Activated CD8-positive, alpha-beta T cell treated with anti-CD3 and anti-CD28 coated beads, Interleukin-2, amount 10 ng/mL, durations not matched to agents 7 days and 5 days (primary cell): ENCODE measurements around the gene FRRS1. TPM values are rescaled to one million over a fixed set of nuclear protein-coding genes. Genes with fewer than 3 reads are reported as not detected.
"Not testable (repeated sequence)": the region's sequence is repeated elsewhere in the genome, so short reads cannot be mapped to it uniquely, and the experiment has no call there.

ENCODE experiments used
- ATAC-seq: fragments of 150-1000 bp; cut with Tn5 transposase; one replicate; pipeline ENCODE4 v1.10.0; 2021; ENCODE audit warnings: moderate library complexity
- CTCF ChIA-PET: fragments of 350-600 bp; sonication (Branson Sonifier 250); formaldehyde crosslinking; loops from one replicate; lab custom pipeline; 2021; ENCODE audit warnings: antibody characterized with exemption; lab: Charles Lee
- POLR2A ChIA-PET: fragments of 350-600 bp; sonication (Branson Sonifier 250); formaldehyde crosslinking; loops from one replicate; lab custom pipeline; 2021; ENCODE audit warnings: antibody characterized with exemption; lab: Charles Lee
- DNase-seq: peaks from one replicate; pipeline ENCODE4 v3.0.0-alpha.2; 2020
- H3K27ac Mint-ChIP-seq: one replicate; pipeline ENCODE4 v1.8.0; 2021; ENCODE audit warnings: mild to moderate bottlenecking, mixed read lengths
- H3K27me3 Mint-ChIP-seq: one replicate; pipeline ENCODE4 v1.8.0; 2021; ENCODE audit warnings: low read depth, mixed read lengths
- H3K36me3 Mint-ChIP-seq: one replicate; pipeline ENCODE4 v1.8.0; 2021; ENCODE audit warnings: low read depth, mixed read lengths
- H3K4me1 Mint-ChIP-seq: one replicate; pipeline ENCODE4 v1.8.0; 2021; ENCODE audit warnings: low read depth, mixed read lengths
- H3K4me3 Mint-ChIP-seq: one replicate; pipeline ENCODE4 v1.8.0; 2021; ENCODE audit warnings: mild to moderate bottlenecking, mixed read lengths
- H3K9me3 Mint-ChIP-seq: one replicate; pipeline ENCODE4 v1.8.0; 2022; ENCODE audit warnings: mixed read lengths; ENCODE audit not compliant: insufficient read depth
- total RNA-seq, 2 experiments: library from RNA; stranded (reverse); gene quantifications; one replicate each; pipeline ENCODE4 v1.2.3, GENCODE V29; 2021

The FRRS1 gene
- total RNA-seq: 1 to 10 TPM; 4.7 to 5.0 TPM

GRCh38 chr1:99766378-99766800, at the start of gene FRRS1:
Gene FRRS1 (minus strand): TSS chr1:99766635. CDS start chr1:99748768, 17,867 bp downstream.
- H3K4me1 Mint-ChIP-seq: peaks cover 18% of the 10 kb centered on the region
- POLR2A ChIA-PET: interaction anchor here (0.6 to 1.1 kb wide), 2 partner anchors 30 to 1378 kb away, joined by 3 read pairs; no protein-coding TSS in a partner anchor

GRCh38 chr1:99814373-99814900, 48.0 kb upstream of the FRRS1 start:
- H3K27ac Mint-ChIP-seq: no peak overlapping the region
- ATAC-seq (no peak), DNase-seq (no peak)
- CTCF ChIA-PET: no interaction called here
- no peaks in the 10 kb centered on the region for H3K9me3 Mint-ChIP-seq
- peaks cover 5% of the 10 kb centered on the region for H3K4me1 Mint-ChIP-seq
- peaks cover 14% of the 10 kb centered on the region for H3K27me3 Mint-ChIP-seq
- no peak overlapping the region for H3K4me3 Mint-ChIP-seq
- H3K36me3 Mint-ChIP-seq: no peaks in the 10 kb centered on the region
- POLR2A ChIA-PET: no interaction called here

More at GRCh38 chr1:99766378-99766800, at the start of gene FRRS1:
- DNase-seq (peak; percentile 72), ATAC-seq (peak; percentile 96)
- Mint-ChIP-seq H3K27ac (peak within 1 kb of the TSS; percentile 89), H3K4me3 (peak within 1 kb of the TSS; percentile 86), H3K9me3 (no peaks in the 10 kb centered on the region), H3K36me3 (no peaks in the 10 kb centered on the region), H3K27me3 (peaks cover 18% of the 10 kb centered on the region)
- CTCF ChIA-PET: interaction anchor here (0.9 to 2.2 kb wide), 6 partner anchors 9 to 42 kb away, joined by 3 to 7 read pairs (median 4); no protein-coding TSS in a partner anchor

GRCh38 chr1:99811747-99812146, 45.3 kb upstream of the FRRS1 start:
- no peaks in the 10 kb centered on the region for H3K36me3 Mint-ChIP-seq
- peaks cover 13% of the 10 kb centered on the region for H3K4me1 Mint-ChIP-seq
- no peaks in the 10 kb centered on the region for H3K9me3 Mint-ChIP-seq
- peaks cover 21% of the 10 kb centered on the region for H3K27me3 Mint-ChIP-seq
- H3K4me3 Mint-ChIP-seq: no peak overlapping the region
- CTCF ChIA-PET: interaction anchor here (0.7 to 1.0 kb wide), 2 partner anchors 9 to 224 kb away, joined by 3 read pairs; no protein-coding TSS in a partner anchor
- DNase-seq (no peak), ATAC-seq (no peak)
- no peak overlapping the region for H3K27ac Mint-ChIP-seq
- POLR2A ChIA-PET: no interaction called here

GRCh38 chr1:99811075-99811474, 44.6 kb upstream of the FRRS1 start:
- POLR2A ChIA-PET: no interaction called here
- no peak overlapping the region for H3K27ac Mint-ChIP-seq
- no peak for ATAC-seq

GRCh38 chr1:99808391-99809115, 42.1 kb upstream of the FRRS1 start:
- Mint-ChIP-seq H3K9me3 (no peaks in the 10 kb centered on the region), H3K27me3 (peaks cover 12% of the 10 kb centered on the region), H3K4me1 (peaks cover 13% of the 10 kb centered on the region), H3K4me3 (no peak overlapping the region), H3K27ac (no peak overlapping the region), H3K36me3 (no peaks in the 10 kb centered on the region)
- DNase-seq (peak; percentile 64), ATAC-seq (peak; percentile 91)
- CTCF ChIA-PET: interaction anchor here (0.7 to 1.3 kb wide), 2 partner anchors 43 to 458 kb away, joined by 3 to 4 read pairs; partner anchors contain the start of genes FRRS1 and RTCA
- POLR2A ChIA-PET: no interaction called here

More at GRCh38 chr1:99811075-99811474, 44.6 kb upstream of the FRRS1 start:
- CTCF ChIA-PET: interaction anchor here (1.0 kb wide), 1 partner anchor 9 kb away, joined by 3 read pairs; no protein-coding TSS in a partner anchor
- DNase-seq: no peak
- H3K27me3 Mint-ChIP-seq: peaks cover 17% of the 10 kb centered on the region
- no peak overlapping the region for H3K4me3 Mint-ChIP-seq
- no peaks in the 10 kb centered on the region for H3K36me3 Mint-ChIP-seq
- H3K9me3 Mint-ChIP-seq: no peaks in the 10 kb centered on the region
- H3K4me1 Mint-ChIP-seq: peaks cover 13% of the 10 kb centered on the region

GRCh38 chr1:99806882-99807281, 40.4 kb upstream of the FRRS1 start:
- no peak for ATAC-seq
- H3K36me3 Mint-ChIP-seq: no peaks in the 10 kb centered on the region
- peaks cover 13% of the 10 kb centered on the region for H3K4me1 Mint-ChIP-seq
- H3K27me3 Mint-ChIP-seq: peaks cover 7% of the 10 kb centered on the region
- CTCF ChIA-PET: interaction anchor here (0.6 to 1.4 kb wide), 2 partner anchors 547 to 648 kb away, joined by 3 to 4 read pairs; no protein-coding TSS in a partner anchor
- no peaks in the 10 kb centered on the region for H3K9me3 Mint-ChIP-seq
- H3K4me3 Mint-ChIP-seq: no peak overlapping the region
- POLR2A ChIA-PET: no interaction called here
- DNase-seq: no peak
- H3K27ac Mint-ChIP-seq: no peak overlapping the region

GRCh38 chr1:99801584-99801983, 35.1 kb upstream of the FRRS1 start:
- Mint-ChIP-seq H3K36me3 (no peaks in the 10 kb centered on the region), H3K9me3 (no peaks in the 10 kb centered on the region), H3K27me3 (peaks cover 18% of the 10 kb centered on the region), H3K4me1 (no peaks in the 10 kb centered on the region), H3K27ac (no peak overlapping the region), H3K4me3 (no peak overlapping the region)
- ATAC-seq: no peak
- CTCF ChIA-PET: no interaction called here
- POLR2A ChIA-PET: no interaction called here
- DNase-seq: no peak

- H3K9me3 Mint-ChIP-seq, H3K4me1 Mint-ChIP-seq, ATAC-seq, CTCF ChIA-PET, DNase-seq, H3K4me3 Mint-ChIP-seq, H3K27ac Mint-ChIP-seq, POLR2A ChIA-PET, H3K36me3 Mint-ChIP-seq: not testable (repeated sequence)
- peaks cover 40% of the 10 kb centered on the region for H3K27me3 Mint-ChIP-seq
Measured at GRCh38 chr1:99793861-99794260, 27.4 kb upstream of the FRRS1 start.

- Mint-ChIP-seq H3K27me3 (peaks cover 19% of the 10 kb centered on the region), H3K4me3 (no peak overlapping the region), H3K4me1 (peaks cover 17% of the 10 kb centered on the region), H3K9me3 (no peaks in the 10 kb centered on the region), H3K27ac (no peak overlapping the region), H3K36me3 (peaks cover 2% of the 10 kb centered on the region)
- CTCF ChIA-PET: no interaction called here
- POLR2A ChIA-PET: no interaction called here
- no peak for DNase-seq
- ATAC-seq: no peak
Measured at GRCh38 chr1:99789715-99790114, 23.3 kb upstream of the FRRS1 start.

- Mint-ChIP-seq H3K4me3 (no peak overlapping the region), H3K4me1 (peaks cover 24% of the 10 kb centered on the region), H3K9me3 (no peaks in the 10 kb centered on the region), H3K36me3 (peaks cover 2% of the 10 kb centered on the region), H3K27me3 (peaks cover 22% of the 10 kb centered on the region), H3K27ac (no peak overlapping the region)
- ChIA-PET POLR2A (no interaction called here), CTCF (no interaction called here)
- ATAC-seq (no peak), DNase-seq (no peak)
Measured at GRCh38 chr1:99788896-99789295, 22.5 kb upstream of the FRRS1 start.

- H3K4me1 Mint-ChIP-seq: peaks cover 24% of the 10 kb centered on the region
- no peak for ATAC-seq
- H3K9me3 Mint-ChIP-seq: no peaks in the 10 kb centered on the region
- H3K4me3 Mint-ChIP-seq: no peak overlapping the region
- CTCF ChIA-PET: interaction anchor here (1.4 kb wide), 1 partner anchor 11 kb away, joined by 3 read pairs; no protein-coding TSS in a partner anchor
- POLR2A ChIA-PET: no interaction called here
- peaks cover 2% of the 10 kb centered on the region for H3K36me3 Mint-ChIP-seq
- H3K27me3 Mint-ChIP-seq: peaks cover 28% of the 10 kb centered on the region
- no peak for DNase-seq
- no peak overlapping the region for H3K27ac Mint-ChIP-seq
Measured at GRCh38 chr1:99786751-99787501, 20.5 kb upstream of the FRRS1 start.
